IgD-negative memory B cell (primary cell): ENCODE data around the gene TMEM253. TPM values are rescaled to one million over a fixed set of nuclear protein-coding genes. Genes with fewer than 3 reads are reported as not detected.

ENCODE experiments used
- H3K27ac Mint-ChIP-seq, 3 donors: one replicate each; pipeline ENCODE4 v1.8.0; 2020 to 2022; ENCODE audit warnings: mild to moderate bottlenecking in 3 of 3, mixed read lengths in 3 of 3, moderate library complexity in 1 of 3
- H3K27me3 Mint-ChIP-seq: one replicate; pipeline ENCODE4 v1.8.0; 2021; ENCODE audit warnings: mixed read lengths
- H3K36me3 Mint-ChIP-seq: one replicate; pipeline ENCODE4 v1.8.0; 2020; ENCODE audit warnings: mild to moderate bottlenecking, mixed read lengths
- H3K4me1 Mint-ChIP-seq, 3 donors: one replicate each; pipeline ENCODE4 v1.8.0; 2020 to 2022; ENCODE audit warnings: mixed read lengths in 3 of 3, mild to moderate bottlenecking in 1 of 3
- H3K4me3 Mint-ChIP-seq, 4 donors: one replicate each; pipeline ENCODE4 v1.8.0; 2020 to 2022; ENCODE audit warnings: mild to moderate bottlenecking in 4 of 4, mixed read lengths in 4 of 4, moderate library complexity in 3 of 4
- H3K9me3 Mint-ChIP-seq, 3 donors: one replicate each; pipeline ENCODE4 v1.8.0; 2020 to 2021; ENCODE audit warnings: mixed read lengths in 3 of 3, mild to moderate bottlenecking in 1 of 3
- polyA plus RNA-seq: library from polyadenylated mRNA; unstranded; fragments of 300-500 nt; fragmentation: Illumina TruSeq; gene quantifications from one replicate; pipeline ENCODE4 v1.2.3, GENCODE V29; 2021

TMEM253 gene
- polyA plus RNA-seq, 1 donor from 2014 or later: not detected

DNA sequence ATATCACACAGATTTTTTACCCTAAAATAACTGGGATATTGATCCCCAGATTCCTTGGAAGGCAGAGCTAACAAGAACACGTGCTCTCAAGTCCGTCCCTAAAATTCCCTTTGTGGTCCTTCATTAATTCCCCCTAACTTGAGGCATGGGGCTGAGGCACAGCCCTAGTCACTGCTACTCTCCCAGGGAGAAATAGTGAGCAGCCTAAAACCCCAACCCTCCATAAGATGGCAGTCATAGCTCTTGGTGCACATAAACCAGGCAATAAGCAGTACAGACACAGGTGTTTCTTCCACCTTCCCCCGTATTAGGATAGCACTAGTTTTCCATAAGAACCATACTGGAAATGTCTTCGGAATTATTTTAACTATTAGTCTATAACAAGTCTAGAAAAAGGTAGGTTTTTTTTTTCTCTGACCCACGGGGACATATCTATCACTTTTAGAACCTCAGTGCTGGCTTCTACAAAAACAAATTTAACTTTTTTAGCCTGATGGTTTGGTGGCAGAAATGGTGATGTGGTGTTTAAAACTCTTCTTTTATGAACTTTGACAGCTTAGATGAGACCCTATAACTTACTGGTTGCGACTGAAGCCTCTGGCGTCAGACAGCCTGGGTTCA lies 33.9 kb upstream of the TMEM253 start:
- peaks cover 14 to 25% (median 19%) of the 10 kb centered on the region in 3 donors for H3K4me1 Mint-ChIP-seq
- peak overlapping the region in 1 of 4 donors; percentile 65 for H3K4me3 Mint-ChIP-seq
- H3K27me3 Mint-ChIP-seq: peaks cover 50% of the 10 kb centered on the region
- no peaks in the 10 kb centered on the region for H3K9me3 Mint-ChIP-seq
- H3K27ac Mint-ChIP-seq: no peak overlapping the region
- no peaks in the 10 kb centered on the region for H3K36me3 Mint-ChIP-seq

- H3K27ac Mint-ChIP-seq: peak overlapping the region in 2 of 3 donors; percentile 22 to 83
- H3K9me3 Mint-ChIP-seq: no peaks in the 10 kb centered on the region
- H3K4me3 Mint-ChIP-seq: peak overlapping the region; percentile 75 to 93 (median 89)
- peaks cover 55% of the 10 kb centered on the region for H3K27me3 Mint-ChIP-seq
- H3K36me3 Mint-ChIP-seq: no peaks in the 10 kb centered on the region
- peaks cover 14 to 31% (median 26%) of the 10 kb centered on the region in 3 donors for H3K4me1 Mint-ChIP-seq
Measured at GRCh38 chr14:21068521-21069387, 32.1 kb upstream of the TMEM253 start.

DNA sequence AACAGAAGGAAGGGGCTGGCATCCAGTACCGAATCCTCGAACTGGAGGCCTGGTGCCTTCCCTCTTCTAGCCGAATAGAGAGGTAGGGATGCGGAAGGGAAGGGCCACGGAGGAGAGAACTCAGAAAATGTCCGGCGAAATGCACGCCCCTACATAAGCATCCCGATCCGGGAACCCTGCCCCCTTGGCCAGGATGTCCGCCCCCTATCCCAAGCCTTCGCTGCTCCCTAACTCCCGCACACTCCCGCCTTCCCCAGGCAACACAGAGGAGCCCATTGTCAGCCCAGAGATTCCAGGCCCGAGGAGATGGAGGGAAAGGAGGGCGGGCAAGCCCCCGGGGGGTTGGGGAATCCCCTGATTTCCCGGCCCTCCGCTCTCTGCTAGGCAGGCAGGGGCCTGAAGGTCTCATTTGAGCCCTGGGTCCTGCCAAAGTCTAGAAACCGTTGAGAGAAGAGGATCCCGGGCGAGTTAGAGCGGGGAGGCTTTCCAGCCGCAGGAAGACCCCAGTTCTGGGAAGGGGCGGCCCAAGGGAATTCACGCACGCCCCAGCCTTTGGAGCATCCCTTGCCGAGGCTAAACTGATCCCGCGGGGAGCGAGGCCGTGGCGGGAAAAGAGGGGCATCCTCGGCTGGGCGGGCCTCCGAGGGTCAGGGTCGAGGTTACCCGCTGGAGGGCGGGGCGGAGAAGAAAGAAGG lies 31.3 kb upstream of the TMEM253 start:
- H3K4me1 Mint-ChIP-seq: peaks cover 14 to 31% (median 26%) of the 10 kb centered on the region in 3 donors
- H3K27ac Mint-ChIP-seq: peak overlapping the region in 1 of 3 donors; percentile 83
- H3K27me3 Mint-ChIP-seq: peaks cover 53% of the 10 kb centered on the region
- H3K4me3 Mint-ChIP-seq: peak overlapping the region; percentile 75 to 93 (median 89)
- H3K9me3 Mint-ChIP-seq: no peaks in the 10 kb centered on the region
- H3K36me3 Mint-ChIP-seq: no peaks in the 10 kb centered on the region

- Mint-ChIP-seq H3K9me3 (no peaks in the 10 kb centered on the region), H3K27me3 (peaks cover 49% of the 10 kb centered on the region), H3K36me3 (no peaks in the 10 kb centered on the region), H3K4me1 (peaks cover 14 to 31% (median 26%) of the 10 kb centered on the region in 3 donors), H3K4me3 (peak within 1 kb of the TSS; percentile 80 to 95 (median 90)), H3K27ac (peak within 1 kb of the TSS in 2 of 3 donors; percentile 5 to 90)
Measured at GRCh38 chr14:21070083-21070609, 30.7 kb upstream of the TMEM253 start, which contains the start of gene ARHGEF40. ARHGEF40 (plus strand) TSS chr14:21070304; CDS start chr14:21070397, 93 bp downstream.

- Mint-ChIP-seq H3K4me1 (peaks cover 14 to 32% (median 26%) of the 10 kb centered on the region in 3 donors), H3K4me3 (peak overlapping the region; percentile 80 to 95 (median 90)), H3K9me3 (no peaks in the 10 kb centered on the region), H3K36me3 (no peaks in the 10 kb centered on the region), H3K27ac (peak overlapping the region in 2 of 3 donors; percentile 5 to 90), H3K27me3 (peaks cover 45% of the 10 kb centered on the region)
Measured at GRCh38 chr14:21070610-21071224, 30.1 kb upstream of the TMEM253 start.

DNA sequence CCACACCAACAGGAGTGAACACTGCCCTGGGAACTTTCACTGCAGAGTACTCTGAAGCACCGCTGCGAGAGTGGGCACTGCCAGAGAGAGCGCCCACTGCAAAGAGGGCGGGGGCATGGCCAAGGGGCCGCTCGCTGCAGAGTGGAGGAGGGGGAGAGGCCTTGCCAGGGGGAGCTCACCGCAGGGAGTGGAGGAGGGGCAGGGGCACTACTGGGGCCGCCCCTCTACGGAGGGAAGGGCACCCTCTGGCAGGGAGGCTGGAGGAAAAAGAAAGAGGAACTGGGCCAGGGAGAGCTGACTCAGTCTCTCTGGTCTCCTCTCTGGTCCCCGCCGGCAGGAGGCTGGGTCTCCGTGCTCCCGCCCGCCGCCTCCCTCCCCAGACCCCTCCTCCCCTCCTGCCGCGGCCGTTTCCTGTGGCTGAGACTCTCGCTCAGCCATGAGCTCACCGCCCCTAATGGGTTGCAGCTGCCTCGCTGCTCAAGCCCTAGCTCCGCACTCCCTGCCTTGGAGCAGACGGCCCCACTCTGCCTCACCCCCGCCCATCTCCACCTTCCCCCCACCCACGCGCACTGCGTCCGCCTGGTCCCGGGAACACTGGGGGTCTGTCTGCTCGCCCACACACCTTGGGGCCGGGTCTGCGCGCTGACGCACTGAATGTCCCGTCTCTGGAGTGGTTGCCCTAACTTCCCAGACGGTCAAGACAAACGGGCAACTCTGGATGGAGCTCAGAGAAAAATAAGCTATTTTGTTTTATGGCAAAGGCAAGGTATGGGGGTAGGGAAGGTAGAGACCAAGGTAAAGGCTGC lies 29.4 kb upstream of the TMEM253 start:
- H3K36me3 Mint-ChIP-seq: no peaks in the 10 kb centered on the region
- peaks cover 14 to 34% (median 26%) of the 10 kb centered on the region in 3 donors for H3K4me1 Mint-ChIP-seq
- peaks cover 43% of the 10 kb centered on the region for H3K27me3 Mint-ChIP-seq
- no peaks in the 10 kb centered on the region for H3K9me3 Mint-ChIP-seq
- peak overlapping the region; percentile 80 to 95 (median 90) for H3K4me3 Mint-ChIP-seq
- H3K27ac Mint-ChIP-seq: peak overlapping the region in 2 of 3 donors; percentile 5 to 90

- Mint-ChIP-seq H3K36me3 (no peaks in the 10 kb centered on the region), H3K27me3 (peaks cover 38% of the 10 kb centered on the region)
Measured at GRCh38 chr14:21072031-21072473, 28.8 kb upstream of the TMEM253 start.

GRCh38 chr14:21072781-21073339 lies 28.0 kb upstream of the TMEM253 start:
- H3K27me3 Mint-ChIP-seq: peaks cover 33% of the 10 kb centered on the region
- no peaks in the 10 kb centered on the region for H3K36me3 Mint-ChIP-seq
- no peaks in the 10 kb centered on the region for H3K9me3 Mint-ChIP-seq
- peaks cover 14 to 34% (median 26%) of the 10 kb centered on the region in 3 donors for H3K4me1 Mint-ChIP-seq
- no peak overlapping the region for H3K27ac Mint-ChIP-seq
- H3K4me3 Mint-ChIP-seq: peak overlapping the region in 1 of 4 donors; percentile 86

More at GRCh38 chr14:21072031-21072473, 28.8 kb upstream of the TMEM253 start:
- Mint-ChIP-seq H3K9me3 (no peaks in the 10 kb centered on the region), H3K27ac (peak overlapping the region in 1 of 3 donors; percentile 90), H3K4me3 (peak overlapping the region; percentile 80 to 95 (median 90)), H3K4me1 (peaks cover 14 to 34% (median 26%) of the 10 kb centered on the region in 3 donors)

GRCh38 chr14:21073921-21074320 lies 26.9 kb upstream of the TMEM253 start:
- Mint-ChIP-seq H3K27ac (no peak overlapping the region), H3K9me3 (no peaks in the 10 kb centered on the region), H3K4me1 (peaks cover 8 to 27% (median 21%) of the 10 kb centered on the region in 3 donors), H3K4me3 (peak overlapping the region in 1 of 4 donors; percentile 16), H3K27me3 (peaks cover 25% of the 10 kb centered on the region), H3K36me3 (no peaks in the 10 kb centered on the region)

DNA sequence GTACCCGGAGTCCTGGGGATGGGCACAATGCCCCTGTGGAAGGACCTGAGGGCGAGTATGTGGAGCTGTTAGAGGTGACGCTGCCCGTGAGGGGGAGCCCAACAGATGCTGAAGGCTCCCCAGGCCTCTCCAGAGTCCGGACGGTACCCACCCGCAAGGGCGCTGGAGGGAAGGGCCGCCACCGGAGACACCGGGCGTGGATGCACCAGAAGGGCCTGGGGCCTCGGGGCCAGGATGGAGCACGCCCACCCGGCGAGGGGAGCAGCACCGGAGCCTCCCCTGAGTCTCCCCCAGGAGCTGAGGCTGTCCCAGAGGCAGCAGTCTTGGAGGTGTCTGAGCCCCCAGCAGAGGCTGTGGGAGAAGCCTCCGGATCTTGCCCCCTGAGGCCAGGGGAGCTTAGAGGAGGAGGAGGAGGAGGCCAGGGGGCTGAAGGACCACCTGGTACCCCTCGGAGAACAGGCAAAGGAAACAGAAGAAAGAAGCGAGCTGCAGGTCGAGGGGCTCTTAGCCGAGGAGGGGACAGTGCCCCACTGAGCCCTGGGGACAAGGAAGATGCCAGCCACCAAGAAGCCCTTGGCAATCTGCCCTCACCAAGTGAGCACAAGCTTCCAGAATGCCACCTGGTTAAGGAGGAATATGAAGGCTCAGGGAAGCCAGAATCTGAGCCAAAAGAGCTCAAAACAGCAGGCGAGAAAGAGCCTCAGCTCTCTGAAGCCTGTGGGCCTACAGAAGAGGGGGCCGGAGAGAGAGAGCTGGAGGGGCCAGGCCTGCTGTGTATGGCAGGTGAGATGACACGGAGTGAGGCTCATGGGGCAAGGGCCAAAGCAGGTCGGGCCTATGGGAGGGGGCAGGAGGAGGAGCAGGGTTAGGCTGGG lies 26.2 kb upstream of the TMEM253 start:
- peaks cover 21% of the 10 kb centered on the region for H3K27me3 Mint-ChIP-seq
- H3K27ac Mint-ChIP-seq: no peak overlapping the region
- no peaks in the 10 kb centered on the region for H3K36me3 Mint-ChIP-seq
- H3K9me3 Mint-ChIP-seq: no peaks in the 10 kb centered on the region
- no peak overlapping the region for H3K4me3 Mint-ChIP-seq
- H3K4me1 Mint-ChIP-seq: peaks cover under 1 to 22% (median 15%) of the 10 kb centered on the region in 3 donors

GRCh38 chr14:21075719-21076437 lies 25.0 kb upstream of the TMEM253 start:
- Mint-ChIP-seq H3K9me3 (no peaks in the 10 kb centered on the region), H3K27me3 (peaks cover 18% of the 10 kb centered on the region), H3K4me3 (no peak overlapping the region), H3K27ac (no peak overlapping the region), H3K36me3 (peaks cover 3% of the 10 kb centered on the region), H3K4me1 (peaks cover 0 to 18% (median 13%) of the 10 kb centered on the region in 3 donors)

DNA sequence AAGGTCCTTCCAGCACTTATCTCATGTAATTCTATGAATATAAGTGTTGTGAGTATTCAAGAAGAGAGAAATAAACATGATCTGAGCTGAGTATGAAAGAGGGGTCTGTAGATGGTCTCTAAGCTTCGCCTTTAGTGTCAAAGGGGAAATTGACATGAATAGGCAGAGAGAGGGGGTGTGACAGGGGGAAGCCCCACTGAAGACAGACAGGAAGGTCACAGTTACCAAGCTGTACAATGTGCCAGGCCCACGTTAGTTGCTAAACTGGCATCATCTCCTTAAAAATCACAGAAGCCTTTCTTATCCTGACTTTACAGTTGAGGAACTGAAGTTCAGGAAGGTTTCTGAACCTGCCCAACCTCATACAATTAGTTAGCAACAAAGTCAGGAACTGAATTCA lies 23.2 kb upstream of the TMEM253 start:
- Mint-ChIP-seq H3K27ac (no peak overlapping the region), H3K4me1 (peaks cover 0 to 2% (median 0%) of the 10 kb centered on the region in 3 donors), H3K9me3 (no peaks in the 10 kb centered on the region), H3K4me3 (no peak overlapping the region), H3K36me3 (peaks cover 3% of the 10 kb centered on the region), H3K27me3 (peaks cover 12% of the 10 kb centered on the region)
